CD4-positive, alpha-beta T cell (primary cell): Measurements from ENCODE around the gene OR8K3. TPM values are rescaled to one million over a fixed set of nuclear protein-coding genes. Genes with fewer than 3 reads are reported as not detected.

Experiments
- ATAC-seq: fragments of 200-7000 bp; cut with Tn5 transposase; one replicate; pipeline ENCODE4 v1.10.0; 2022; ENCODE audit warnings: mild to moderate bottlenecking; ENCODE audit not compliant: poor library complexity
- CTCF ChIA-PET: fragments of 350-600 bp; sonication (Branson Sonifier 250); formaldehyde crosslinking; loops from one replicate; lab custom pipeline; 2021; ENCODE audit warnings: antibody characterized with exemption, inconsistent platforms; lab: Charles Lee
- POLR2A ChIA-PET: fragments of 350-600 bp; sonication (Branson Sonifier 250); formaldehyde crosslinking; loops from one replicate; lab custom pipeline; 2021; ENCODE audit warnings: antibody characterized with exemption, inconsistent platforms; lab: Charles Lee
- DNase-seq, 14 experiments: peaks; one replicate each; pipeline ENCODE4 v3.0.0-alpha.2; 2013 to 2020; ENCODE audit warnings: mixed read lengths in 2 of 14
- H3K27ac ChIP-seq, 2 donors: one replicate each; pipeline versions ENCODE4 v1.5.1 to v1.7.0; 2013; ENCODE audit warnings: low read length in 2 of 2, low read depth in 1 of 2, mild to moderate bottlenecking in 1 of 2
- H3K27me3 ChIP-seq, 2 experiments: 1 replicate in 1 of 2; 2 replicates in 1 of 2; pipeline versions ENCODE4 v1.6.1 to v1.7.0; 2013; ENCODE audit warnings: low read length in 2 of 2, control low read depth in 1 of 2, mild to moderate bottlenecking in 1 of 2, moderate library complexity in 1 of 2; ENCODE audit not compliant: insufficient read depth in 2 of 2, control insufficient read depth in 1 of 2
- H3K36me3 ChIP-seq: one replicate; pipeline ENCODE4 v1.6.1; 2013; ENCODE audit warnings: low read length, control low read depth; ENCODE audit not compliant: insufficient read depth
- H3K4me1 ChIP-seq: one replicate; pipeline ENCODE4 v1.6.1; 2013; ENCODE audit warnings: low read length, control low read depth; ENCODE audit not compliant: insufficient read depth
- H3K4me3 ChIP-seq: one replicate; pipeline ENCODE4 v1.5.1; 2013; ENCODE audit warnings: mild to moderate bottlenecking, low read length, moderate library complexity
- H3K9me3 ChIP-seq, 2 experiments: 1 replicate in 1 of 2; 2 replicates in 1 of 2; pipeline versions ENCODE4 v1.6.1 to v1.7.0; 2013; ENCODE audit warnings: low read length in 2 of 2, mild to moderate bottlenecking in 2 of 2, control low read depth in 1 of 2, moderate library complexity in 1 of 2; ENCODE audit not compliant: control insufficient read depth in 1 of 2, insufficient read depth in 1 of 2
- H3K27ac Mint-ChIP-seq: one replicate; pipeline ENCODE4 v1.8.0; 2020; ENCODE audit warnings: mixed read lengths
- H3K27me3 Mint-ChIP-seq: one replicate; pipeline ENCODE4 v1.8.0; 2021; ENCODE audit warnings: mixed read lengths
- H3K36me3 Mint-ChIP-seq: one replicate; pipeline ENCODE4 v1.8.0; 2021; ENCODE audit warnings: low read depth, mixed read lengths
- H3K4me1 Mint-ChIP-seq: one replicate; pipeline ENCODE4 v1.8.0; 2021; ENCODE audit warnings: low read depth, mixed read lengths
- H3K4me3 Mint-ChIP-seq: one replicate; pipeline ENCODE4 v1.8.0; 2020; ENCODE audit warnings: mild to moderate bottlenecking, mixed read lengths
- H3K9me3 Mint-ChIP-seq: one replicate; pipeline ENCODE4 v1.8.0; 2020; ENCODE audit warnings: mixed read lengths
- CTCF ChIP-seq: fragments of 200-600 bp; IDR thresholded peaks from one replicate; pipeline ENCODE4 v1.8.0; 2022; ENCODE audit warnings: antibody characterized with exemption, mild to moderate bottlenecking
- intact Hi-C, 2 experiments: fragments of 100-400 bp; cut with DNase I in 1 of 2; cut with micrococcal nuclease in 1 of 2; formaldehyde crosslinking; loops; one replicate each; pipeline versions ENCODE4 v1.15.1 to v1.9.0; 2023 to 2025; cut with DNase I, micrococcal nuclease
- total RNA-seq, 174 experiments: library from RNA in 2 of 174; stranded (reverse) in 2 of 174; gene quantifications; one replicate each; pipeline ENCODE4 v1.2.3 and lab custom pipeline; 2021 to 2026

OR8K3 gene
- total RNA-seq, 2 experiments from 2014 or later: not detected

- no peaks in the 10 kb centered on the region for H3K4me1 ChIP-seq
- DNase-seq: no peak
- H3K9me3 Mint-ChIP-seq: peaks cover 10% of the 10 kb centered on the region
- H3K36me3 Mint-ChIP-seq: no peaks in the 10 kb centered on the region
- peaks cover 6 to 7% of the 10 kb centered on the region in 2 experiments for H3K9me3 ChIP-seq
- H3K27me3 ChIP-seq: no peaks in the 10 kb centered on the region
- no peak for TF ChIP-seq CTCF
- POLR2A ChIA-PET: no interaction called here
- H3K4me3 ChIP-seq: no peak within 1 kb of the TSS
- intact Hi-C loops: no loop called here
- H3K4me1 Mint-ChIP-seq: no peaks in the 10 kb centered on the region
- no peak within 1 kb of the TSS for H3K27ac Mint-ChIP-seq
- no peaks in the 10 kb centered on the region for H3K36me3 ChIP-seq
- H3K27ac ChIP-seq: no peak within 1 kb of the TSS
- CTCF ChIA-PET: interaction anchor here (0.6 kb wide), 1 partner anchor 140 kb away, joined by 4 read pairs; no protein-coding TSS in a partner anchor
- H3K27me3 Mint-ChIP-seq: no peaks in the 10 kb centered on the region
- no peak within 1 kb of the TSS for H3K4me3 Mint-ChIP-seq
- ATAC-seq: no peak
Measured at GRCh38 chr11:56345739-56346138, 30.8 kb downstream of the OR8K3 start, which contains the start of gene OR8K1. Gene OR8K1, plus strand, starts transcription at chr11:56346039. Its CDS starts 0 bp downstream, at chr11:56346039.

DNA sequence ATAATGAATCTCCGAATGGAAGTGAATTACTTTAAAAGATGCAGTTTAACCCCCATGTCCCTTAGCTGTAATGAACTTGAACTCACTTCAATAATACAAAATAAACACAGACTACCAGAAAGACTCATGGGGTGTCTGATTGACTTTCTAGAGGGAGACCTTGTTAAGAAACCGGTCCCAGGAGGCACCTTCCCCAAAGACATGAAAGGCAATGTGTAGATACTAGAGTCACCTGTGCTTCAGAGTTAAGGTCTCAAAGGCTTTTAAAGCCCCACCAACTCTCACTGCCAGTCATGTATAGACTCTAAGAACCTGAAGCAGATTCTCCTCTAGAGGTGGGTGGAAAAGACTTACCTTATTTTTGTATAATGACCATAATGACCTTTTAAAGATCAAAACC, 39.0 kb downstream of the OR8K3 start, which contains the start of gene OR8J1:
Gene OR8J1, plus strand, starts transcription at position 301 of the 400 bp plus-strand sequence. CDS start 5,956 bp downstream, outside the sequence.
- no peaks in the 10 kb centered on the region for H3K4me1 Mint-ChIP-seq
- intact Hi-C loops: no loop called here
- Histone ChIP-seq H3K4me1 (no peaks in the 10 kb centered on the region), H3K4me3 (no peak within 1 kb of the TSS), H3K36me3 (no peaks in the 10 kb centered on the region), H3K27me3 (no peaks in the 10 kb centered on the region), H3K27ac (no peak within 1 kb of the TSS), H3K9me3 (no peaks in the 10 kb centered on the region)
- H3K36me3 Mint-ChIP-seq: no peaks in the 10 kb centered on the region
- no peak within 1 kb of the TSS for H3K4me3 Mint-ChIP-seq
- ATAC-seq (no peak), DNase-seq (no peak)
- H3K9me3 Mint-ChIP-seq: no peaks in the 10 kb centered on the region
- CTCF ChIA-PET: no interaction called here
- POLR2A ChIA-PET: no interaction called here
- H3K27ac Mint-ChIP-seq: no peak within 1 kb of the TSS
- no peaks in the 10 kb centered on the region for H3K27me3 Mint-ChIP-seq
- TF ChIP-seq CTCF: no peak

Other genes with a start within 250 kb of the OR8K3 start
- gene OR8I2, start 221.8 kb upstream of the OR8K3 start, total RNA-seq: not detected
- gene OR8H2, start 211.5 kb upstream of the OR8K3 start, total RNA-seq: not detected
- not detected for gene OR8H3, start 192.8 kb upstream of the OR8K3 start, total RNA-seq
- not detected for gene OR8J3, start 174.9 kb upstream of the OR8K3 start, total RNA-seq
- gene OR8K5, start 154.8 kb upstream of the OR8K3 start, total RNA-seq: not detected
- gene OR5J2, start 138.5 kb upstream of the OR8K3 start, total RNA-seq: not detected
- gene OR5T2, start 80.9 kb upstream of the OR8K3 start, total RNA-seq: not detected
- gene OR5T3, start 62.9 kb upstream of the OR8K3 start, total RNA-seq: not detected
- not detected for gene OR5T1, start 41.0 kb upstream of the OR8K3 start, total RNA-seq
- gene OR8H1, start 22.9 kb upstream of the OR8K3 start, total RNA-seq: not detected
- not detected for gene OR8K1, start 30.9 kb downstream of the OR8K3 start, total RNA-seq
- gene OR8J1, start 39.1 kb downstream of the OR8K3 start, total RNA-seq: not detected
- gene OR8U1, start 60.5 kb downstream of the OR8K3 start, total RNA-seq: not detected
- gene OR5AL1, start 97.6 kb downstream of the OR8K3 start, total RNA-seq: not detected
- not detected for gene OR5M3, start 158.2 kb downstream of the OR8K3 start, total RNA-seq
- gene OR5M8, start 176.2 kb downstream of the OR8K3 start, total RNA-seq: not detected
- not detected for gene OR5M11, start 228.1 kb downstream of the OR8K3 start, total RNA-seq